Activated CD4-positive, alpha-beta T cell treated with anti-CD3 and anti-CD28 coated beads for 1 hour (primary cell): Measurements from ENCODE around the gene UAP1.

Source experiments
- DNase-seq: peaks from one replicate; pipeline ENCODE4 v3.0.0-alpha.2; 2020

The UAP1 gene

DNA sequence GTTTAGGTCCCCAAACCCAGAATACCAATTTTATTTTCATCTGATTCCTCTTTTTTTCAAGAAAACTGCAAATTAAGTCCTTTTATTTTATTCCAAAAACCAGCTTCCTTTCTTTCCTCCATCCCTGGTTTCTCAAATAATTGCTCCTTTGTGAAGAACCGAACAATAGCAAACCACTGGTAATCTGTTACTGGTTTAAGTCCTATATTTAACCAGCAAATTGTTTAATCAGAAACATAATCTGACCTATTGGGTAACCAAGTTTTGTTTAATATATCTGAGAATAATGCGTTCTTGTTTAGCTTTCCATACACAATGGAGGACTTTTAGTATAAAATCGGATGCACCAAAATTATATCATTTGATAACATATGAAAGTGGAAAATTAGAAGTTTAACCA lies 57.6 kb downstream of the UAP1 start:
- no peak for DNase-seq

- DNase-seq = no peak
These were observed 59.7 kb downstream of the UAP1 start for GRCh38 chr1:162621256-162621655.

- no peak for DNase-seq
These were observed 64.2 kb downstream of the UAP1 start for GRCh38 chr1:162625679-162626078.

DNA sequence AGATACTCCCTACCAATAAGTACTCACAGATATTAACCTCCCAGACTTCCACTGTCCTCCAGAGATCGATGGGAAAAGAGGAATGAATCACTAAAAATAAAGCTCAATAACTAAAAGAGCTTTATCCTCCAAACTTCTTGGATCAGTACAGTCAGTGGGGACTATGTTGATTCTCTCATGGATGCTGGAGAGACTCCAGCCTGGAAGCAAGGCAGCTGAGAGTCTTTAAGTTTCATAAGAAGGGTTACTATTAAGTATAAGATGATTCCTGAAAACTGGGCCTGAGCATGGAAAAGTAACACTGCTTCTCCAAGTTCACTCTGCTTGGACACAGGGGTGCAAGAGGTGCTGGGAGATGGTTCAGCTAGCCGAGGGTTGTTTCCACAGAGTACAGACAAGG lies 64.6 kb downstream of the UAP1 start:
- DNase-seq = no peak

- DNase-seq = no peak
These were observed 65.2 kb downstream of the UAP1 start for GRCh38 chr1:162626761-162627160.

- DNase-seq = no peak
These were observed 66.3 kb downstream of the UAP1 start for GRCh38 chr1:162627662-162628296.

DNA sequence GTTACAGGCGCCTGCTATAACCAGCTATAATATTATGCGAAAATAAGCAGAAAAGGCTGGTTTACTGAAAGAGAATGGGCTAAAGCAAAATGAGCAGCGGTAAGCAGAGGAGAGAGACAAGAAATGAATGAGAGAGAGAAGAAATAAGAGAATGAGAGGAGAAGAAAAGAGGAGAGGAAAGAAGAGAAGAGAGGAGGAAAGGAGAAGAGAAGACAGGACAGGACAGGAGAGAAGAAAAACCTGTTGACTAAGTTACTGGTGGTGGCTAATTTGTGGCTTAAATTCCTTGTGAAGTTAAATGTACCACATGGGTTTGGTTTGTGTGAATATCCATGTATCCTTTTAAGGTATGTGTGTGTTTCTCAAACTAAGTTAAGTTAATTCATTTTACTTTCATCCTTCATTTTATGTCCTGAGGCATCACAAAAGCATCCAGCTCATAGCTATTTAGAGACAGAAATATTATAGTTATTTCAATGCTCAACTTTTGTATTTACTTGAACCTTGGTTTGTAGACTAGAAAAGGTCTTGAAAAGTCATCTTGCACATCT lies 67.6 kb downstream of the UAP1 start:
- DNase-seq = no peak

DNA sequence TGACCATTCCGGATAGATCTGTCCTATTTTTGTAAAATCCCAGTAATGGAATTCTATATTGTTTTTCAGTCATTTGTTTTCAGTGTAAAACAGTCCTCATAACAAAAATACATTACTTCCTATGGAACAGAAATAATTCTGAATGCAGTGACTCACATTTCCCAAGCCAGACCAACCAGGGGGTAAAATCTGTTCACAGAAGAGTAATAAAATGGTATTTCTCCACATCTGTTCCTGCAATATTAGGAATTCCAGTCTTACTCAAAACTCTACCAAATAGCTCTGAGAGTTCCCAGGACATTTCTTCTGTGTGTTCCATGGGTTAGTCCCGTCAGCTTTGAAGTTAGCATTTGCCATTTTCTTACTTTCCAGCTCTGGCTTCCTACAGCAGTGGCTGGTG lies 68.1 kb downstream of the UAP1 start:
- DNase-seq = no peak

GRCh38 chr1:162631546-162632191 lies 70.1 kb downstream of the UAP1 start:
- no peak for DNase-seq

GRCh38 chr1:162632217-162632666 lies 70.7 kb downstream of the UAP1 start, which contains the start of gene DDR2:
TSS of gene DDR2 (plus strand) at chr1:162632464. CDS start at chr1:162719064, 86,600 bp downstream.
- no peak for DNase-seq

- DNase-seq = no peak
These were observed 71.2 kb downstream of the UAP1 start for GRCh38 chr1:162632698-162633080.

GRCh38 chr1:162633081-162633762 lies 71.7 kb downstream of the UAP1 start:
- DNase-seq = no peak

GRCh38 chr1:162635418-162635817 lies 73.9 kb downstream of the UAP1 start:
- DNase-seq = no peak

DNA sequence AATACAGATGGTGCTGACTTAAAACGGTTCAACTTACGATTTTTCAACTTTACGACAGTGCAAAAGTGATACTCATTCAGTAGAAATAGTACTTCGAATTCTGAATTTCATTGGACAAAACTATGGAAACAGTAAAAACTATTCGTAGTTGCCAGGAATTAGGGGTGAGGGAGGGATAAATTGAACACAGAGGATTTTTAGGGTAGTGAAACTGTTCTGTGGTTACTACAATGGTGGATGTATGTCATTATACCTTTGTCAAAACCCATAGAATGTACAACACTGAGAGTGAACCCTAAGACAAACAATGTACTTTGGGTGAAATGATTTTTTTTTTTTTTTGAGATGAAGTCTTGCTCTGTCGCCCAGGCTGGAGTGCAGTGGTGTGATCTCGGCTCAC lies 78.2 kb downstream of the UAP1 start:
- no peak for DNase-seq

DNA sequence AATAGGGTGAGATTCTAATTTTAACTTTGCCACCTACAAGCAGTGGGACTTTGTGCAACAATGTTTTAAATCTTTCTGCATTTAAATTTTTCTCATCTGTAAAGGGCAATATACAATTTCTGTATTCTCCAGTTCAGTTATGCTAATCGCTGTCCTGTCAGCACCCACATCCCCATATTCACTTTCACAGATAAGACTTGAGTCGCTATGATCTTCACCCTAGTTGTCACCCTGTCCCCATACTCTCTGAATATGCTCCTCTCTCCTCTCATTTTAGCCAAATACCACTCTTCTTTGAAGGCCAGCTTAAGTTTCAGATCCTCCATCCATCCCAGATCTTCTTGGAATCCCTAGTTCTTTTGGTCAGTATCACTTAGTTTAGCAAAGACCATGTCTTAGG lies 79.6 kb downstream of the UAP1 start:
- DNase-seq = no peak

- DNase-seq = no peak
These were observed 83.4 kb downstream of the UAP1 start for GRCh38 chr1:162644986-162645314.

DNA sequence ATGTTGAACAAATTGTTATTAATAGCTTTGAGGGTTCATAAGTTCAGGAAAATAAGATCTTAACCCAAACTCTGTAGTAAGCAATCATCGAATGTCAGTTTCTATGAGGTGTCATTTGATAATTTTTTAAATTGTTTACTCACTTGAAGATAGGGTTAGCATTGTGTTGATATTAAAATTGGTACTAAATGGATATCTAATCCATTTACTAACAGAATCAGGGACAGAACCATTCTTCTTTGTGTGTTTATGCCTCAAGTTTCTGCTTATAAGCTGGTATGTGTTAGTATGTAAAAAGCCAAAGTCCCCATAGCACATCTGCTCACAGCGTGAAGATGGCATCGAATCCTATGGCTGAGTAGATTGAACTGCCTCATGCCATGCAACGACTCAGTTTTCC lies 84.1 kb downstream of the UAP1 start:
- DNase-seq = no peak

DNA sequence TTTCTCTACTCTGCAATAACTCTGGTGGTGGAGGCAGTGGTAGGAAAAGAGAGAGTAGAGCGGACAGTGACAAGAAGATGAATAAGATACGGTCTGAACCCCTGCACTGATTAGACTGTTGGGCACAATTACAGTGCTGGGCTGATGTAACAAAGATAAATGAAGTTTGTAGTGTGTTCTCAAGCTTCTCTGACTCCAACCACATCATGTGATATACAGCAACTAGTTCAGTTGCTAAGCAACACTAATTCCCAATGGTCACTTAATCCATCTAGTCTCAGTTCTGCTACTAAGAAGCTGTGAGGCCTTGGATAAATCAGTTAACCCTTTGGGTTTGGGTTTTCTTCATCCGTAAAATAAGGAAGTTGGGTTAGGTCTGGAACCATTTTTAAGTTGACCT lies 88.1 kb downstream of the UAP1 start:
- DNase-seq = no peak
